Left ventricle myocardium inferior (tissue), 1 donor: ENCODE measurements around the gene VPS26A. TPM values are rescaled to one million over a fixed set of nuclear protein-coding genes. Genes with fewer than 3 reads are reported as not detected.

Source experiments
- DNase-seq: peaks from one replicate; pipeline ENCODE4 v3.0.0-alpha.2; 2020
- H3K27ac ChIP-seq: fragments of 200-600 bp; replicated peaks from 2 replicates; pipeline ENCODE4 v1.8.0; 2021
- H3K27me3 ChIP-seq: fragments of 200-600 bp; 2 replicates; pipeline ENCODE4 v1.8.0; 2021; ENCODE audit warnings: low read depth
- H3K36me3 ChIP-seq: fragments of 200-600 bp; 2 replicates; pipeline ENCODE4 v1.8.0; 2021
- H3K4me1 ChIP-seq: fragments of 200-600 bp; 2 replicates; pipeline ENCODE4 v1.8.0; 2021
- H3K4me3 ChIP-seq: fragments of 200-600 bp; 2 replicates; pipeline ENCODE4 v1.8.0; 2021; ENCODE audit warnings: mild to moderate bottlenecking, moderate library complexity
- H3K9me3 ChIP-seq: fragments of 200-600 bp; replicated peaks from 2 replicates; pipeline ENCODE4 v1.8.0; 2021
- CTCF ChIP-seq: fragments of 200-600 bp; IDR thresholded peaks from 2 replicates; pipeline ENCODE4 v1.8.0; 2021; ENCODE audit warnings: antibody characterized with exemption, mild to moderate bottlenecking, borderline replicate concordance
- intact Hi-C: fragments of 100-400 bp; cut with micrococcal nuclease; formaldehyde crosslinking; loops from one replicate; pipeline ENCODE4 v1.11.0; 2022
- total RNA-seq: library from RNA; stranded (reverse); fragmentation: NEBNext Ultra II Directional; extraction: Animal tissue kit (Norgen Biotek cat#: 25700); gene quantifications from one replicate; pipeline ENCODE4 v1.2.1, GENCODE V29; 2021
- donor health status: DM: no; HTN: yes; CAD: no; lungs with severe emphysema.

VPS26A gene
- total RNA-seq, 1 donor from 2014 or later: 33.1 TPM

DNA sequence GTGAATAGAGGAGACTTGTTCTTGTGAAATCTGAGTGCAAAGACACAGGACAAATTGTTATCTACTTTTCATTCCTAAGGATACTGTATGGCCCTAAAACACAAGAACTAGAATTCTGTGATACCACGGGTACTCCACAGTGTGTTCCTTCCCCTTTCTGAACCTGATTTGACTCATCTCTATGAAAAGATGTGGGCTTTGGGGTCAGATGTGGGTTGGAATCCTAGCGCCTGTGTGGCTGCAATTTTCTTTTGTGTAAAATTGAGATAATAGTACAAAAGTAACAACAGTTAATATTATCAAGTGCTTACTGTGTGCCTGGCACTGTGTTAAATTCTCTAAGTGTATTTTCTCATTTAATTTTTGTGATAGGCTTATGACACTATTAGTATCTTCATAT lies 27.9 kb upstream of the VPS26A start:
- no peaks in the 10 kb centered on the region for H3K9me3 ChIP-seq
- H3K27ac ChIP-seq: no peak overlapping the region
- intact Hi-C loops: no loop called here
- no peak overlapping the region for H3K4me3 ChIP-seq
- peaks cover 4% of the 10 kb centered on the region for H3K36me3 ChIP-seq
- no peak for TF ChIP-seq CTCF
- peaks cover 17% of the 10 kb centered on the region for H3K4me1 ChIP-seq
- no peaks in the 10 kb centered on the region for H3K27me3 ChIP-seq
- no peak for DNase-seq

DNA sequence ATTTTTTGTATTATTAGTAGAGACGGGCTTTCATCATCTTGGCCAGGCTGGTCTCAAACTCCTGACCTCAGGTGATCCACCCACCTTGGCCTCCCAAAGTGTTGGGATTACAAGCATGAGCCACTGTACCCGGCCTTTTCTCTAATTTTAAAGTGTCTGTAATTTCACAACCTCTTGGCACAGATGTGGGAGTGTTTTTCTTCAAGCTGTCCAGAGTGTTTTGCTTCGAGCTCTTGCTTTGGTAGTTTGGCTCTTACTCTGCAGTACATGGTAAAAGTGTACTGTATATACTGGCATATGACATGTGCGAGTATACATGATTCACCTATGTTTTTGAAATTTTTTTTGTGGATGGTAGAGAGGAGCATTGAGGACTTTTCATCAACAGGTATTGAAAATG lies 26.2 kb upstream of the VPS26A start:
- H3K9me3 ChIP-seq: no peaks in the 10 kb centered on the region
- no peak for DNase-seq
- no peak overlapping the region for H3K4me3 ChIP-seq
- intact Hi-C loops: no loop called here
- no peak overlapping the region for H3K27ac ChIP-seq
- peaks cover 4% of the 10 kb centered on the region for H3K36me3 ChIP-seq
- H3K27me3 ChIP-seq: no peaks in the 10 kb centered on the region
- TF ChIP-seq CTCF: no peak
- H3K4me1 ChIP-seq: peaks cover 11% of the 10 kb centered on the region

DNA sequence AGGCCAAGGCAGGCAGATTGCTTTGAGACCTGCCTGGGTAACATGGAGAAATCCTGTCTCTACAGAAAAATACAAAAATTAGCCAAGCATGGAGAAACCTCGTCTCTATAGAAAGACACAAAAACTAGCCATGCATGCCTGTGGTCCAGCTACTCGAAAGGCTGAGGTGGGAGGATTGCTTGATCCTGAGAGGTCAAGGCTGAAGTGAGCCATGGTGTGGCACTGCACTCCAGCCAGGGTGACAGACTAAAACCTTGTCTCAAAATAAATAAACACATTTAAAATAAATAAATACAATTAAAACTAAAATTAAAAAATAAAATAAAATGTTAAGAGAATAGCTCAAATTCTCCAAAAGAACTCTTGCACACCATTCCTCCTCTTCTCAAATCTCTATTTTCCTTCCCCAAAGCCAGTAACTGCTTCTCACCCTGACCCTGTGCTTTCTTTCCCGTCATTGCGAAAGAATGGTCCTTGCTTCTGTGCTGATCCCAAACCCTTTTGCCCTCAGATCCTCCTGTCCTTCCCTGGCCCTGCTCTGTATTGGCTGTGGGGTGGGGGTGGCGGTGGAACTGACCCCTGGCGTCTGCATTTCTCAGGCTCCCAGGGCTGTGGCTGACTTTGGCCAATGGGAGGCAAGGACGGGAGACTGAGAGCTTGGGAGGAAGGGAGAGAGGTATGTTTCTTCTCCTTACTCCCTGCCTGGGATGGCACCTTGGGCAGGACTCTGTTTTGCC lies 23.7 kb upstream of the VPS26A start:
- no peaks in the 10 kb centered on the region for H3K27me3 ChIP-seq
- no peak overlapping the region for H3K4me3 ChIP-seq
- no peak for DNase-seq
- no peak for TF ChIP-seq CTCF
- H3K27ac ChIP-seq: no peak overlapping the region
- H3K9me3 ChIP-seq: no peaks in the 10 kb centered on the region
- peaks cover 7% of the 10 kb centered on the region for H3K4me1 ChIP-seq
- intact Hi-C loops: no loop called here
- peaks cover 4% of the 10 kb centered on the region for H3K36me3 ChIP-seq

DNA sequence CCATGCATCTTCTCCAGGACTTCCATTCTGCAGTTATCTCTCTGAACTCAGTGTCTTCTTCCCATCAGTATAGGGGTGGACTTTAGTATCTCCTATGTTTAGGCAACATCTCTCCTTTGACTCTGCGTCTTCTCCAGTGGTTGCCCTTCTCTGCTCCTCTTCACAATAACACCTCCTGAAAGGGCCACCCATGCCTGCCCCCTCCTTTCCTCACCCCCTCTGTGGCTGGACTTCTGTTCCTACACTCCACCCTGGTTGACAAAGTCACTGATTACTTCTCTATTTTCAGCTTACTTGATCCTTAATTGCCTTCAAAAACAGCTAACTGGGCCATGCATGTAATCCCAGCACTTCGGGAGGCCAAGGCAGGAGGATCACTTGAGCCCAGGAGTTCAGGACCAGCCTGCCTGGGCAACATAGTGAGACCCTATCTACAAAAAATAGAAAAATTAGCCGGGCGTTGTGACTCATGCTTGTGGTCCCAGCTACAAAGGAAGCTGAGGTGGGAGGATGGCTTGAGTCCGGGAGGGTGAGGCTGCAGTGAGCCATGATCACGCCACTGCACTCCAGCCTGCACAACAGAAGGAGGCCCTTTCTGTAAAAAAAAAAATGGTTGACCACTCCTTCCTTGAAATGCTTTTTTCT lies 22.4 kb upstream of the VPS26A start:
- H3K27me3 ChIP-seq: no peaks in the 10 kb centered on the region
- DNase-seq: no peak
- intact Hi-C loops: no loop called here
- no peak overlapping the region for H3K27ac ChIP-seq
- peaks cover 7% of the 10 kb centered on the region for H3K4me1 ChIP-seq
- no peak overlapping the region for H3K4me3 ChIP-seq
- H3K36me3 ChIP-seq: peaks cover 4% of the 10 kb centered on the region
- H3K9me3 ChIP-seq: no peaks in the 10 kb centered on the region
- TF ChIP-seq CTCF: no peak

DNA sequence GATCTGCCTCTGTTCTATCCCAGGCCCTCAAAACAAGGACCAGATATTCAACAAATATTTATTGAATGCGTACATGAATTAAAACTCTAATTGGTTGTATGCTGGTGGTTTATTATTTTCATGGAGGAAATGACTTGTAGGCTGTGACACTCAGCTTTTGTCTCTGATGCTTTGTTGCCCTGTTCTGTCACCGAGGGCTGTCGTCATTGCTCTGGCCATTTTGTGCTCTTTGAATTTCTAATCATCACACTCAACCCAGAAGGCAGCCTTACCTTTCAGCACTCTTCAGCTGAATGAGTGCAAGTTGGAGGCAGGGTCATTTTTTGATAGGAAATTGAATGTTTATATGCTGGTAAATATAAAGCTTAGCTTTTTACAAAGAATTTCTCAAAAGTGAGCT lies 21.5 kb upstream of the VPS26A start:
- intact Hi-C loops: no loop called here

More for the DNA sequence above, 21.5 kb upstream of the VPS26A start:
- no peak overlapping the region for H3K27ac ChIP-seq
- H3K4me3 ChIP-seq: no peak overlapping the region
- H3K9me3 ChIP-seq: no peaks in the 10 kb centered on the region
- peaks cover 4% of the 10 kb centered on the region for H3K36me3 ChIP-seq
- peaks cover 7% of the 10 kb centered on the region for H3K4me1 ChIP-seq
- no peaks in the 10 kb centered on the region for H3K27me3 ChIP-seq
- DNase-seq: no peak
- TF ChIP-seq CTCF: no peak
